ENCODE results near the gene SORBS2. TPM values are rescaled to one million over a fixed set of nuclear protein-coding genes. Genes with fewer than 3 reads are reported as not detected.

SORBS2 gene
- total and polyA plus RNA-seq, 2 donors (not counting 3 experiments of a cell fraction or from before 2014, with no cell fraction given) = 69.8 to 82.5 TPM

DNA sequence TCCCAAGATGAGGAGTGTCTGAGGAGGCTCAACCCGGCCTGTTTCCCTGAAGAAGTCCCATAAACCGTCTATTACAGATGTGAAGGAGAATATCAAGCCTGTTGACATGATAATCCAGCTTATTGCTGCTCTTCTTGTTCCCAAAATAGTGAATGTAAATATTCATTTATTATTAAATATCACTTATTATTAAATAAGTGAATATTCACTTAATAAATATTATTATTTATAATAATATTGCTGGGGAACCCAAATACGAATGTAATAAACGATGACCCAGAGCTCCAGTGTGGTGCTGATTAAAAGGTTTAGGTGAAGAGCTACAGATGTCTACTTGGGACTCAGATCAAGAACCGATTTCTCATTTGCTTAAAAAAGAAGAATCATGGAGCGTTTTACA, 23.8 kb upstream of the SORBS2 start:
- no peaks in the 10 kb centered on the region for H3K79me2 ChIP-seq (ENCODE audit: control insufficient read depth, insufficient read depth, low read length)
- H3K27me3 ChIP-seq (ENCODE audit: control insufficient read depth in 2 of 2, insufficient read depth in 2 of 2, low read length in 2 of 2) = no peaks in the 10 kb centered on the region
- FAIRE-seq (no peak), DNase-seq (ENCODE audit: low read depth, low spot score) (no peak)
- H3K27ac ChIP-seq (ENCODE audit: insufficient read depth, low read depth, low read length) = no peak overlapping the region
- no peaks in the 10 kb centered on the region for H3K9me1 ChIP-seq (replicated peaks; ENCODE audit: control insufficient read depth, extremely low read depth, insufficient read depth, low read length)
- TF ChIP-seq FOS (IDR thresholded peaks at IDR 0.05; ENCODE audit: borderline replicate concordance, insufficient read depth, low read length) (no peak), MYC (IDR thresholded peaks at IDR 0.05; ENCODE audit: low read depth, low read length) (no peak)
- H3K36me3 ChIP-seq (ENCODE audit: control insufficient read depth in 2 of 2, extremely low read depth in 1 of 2, insufficient read depth in 2 of 2, low read length in 2 of 2) = no peaks in the 10 kb centered on the region
- intact Hi-C loops (cut with micrococcal nuclease) (loop anchor here (10.0 kb wide), 1 partner anchor 631 kb away; the partner anchor contains the start of genes CFAP97 and SNX25), dilution Hi-C loops (cut with MboI; ENCODE audit: extremely low pct_ligation_motif_present, low sequenced_read_pairs) (no loop called here)
- ChIA-PET POLR2A (no interaction called here), CTCF (interaction anchor here (1.6 kb wide), 1 partner anchor 186 kb away, joined by 4 read pairs; no protein-coding TSS in a partner anchor)
- H3K4me3 ChIP-seq (replicated peaks in 1 of 3; ENCODE audit: insufficient read depth in 1 of 3, low read depth in 1 of 3, low read length in 3 of 3) = no peak overlapping the region
- H3K4me2 ChIP-seq (ENCODE audit: insufficient read depth, low read length) = no peak overlapping the region
- no TSS peak for BruUV-seq (replicated peaks)
- no peaks in the 10 kb centered on the region for H4K20me1 ChIP-seq (replicated peaks; ENCODE audit: control insufficient read depth, extremely low read depth, insufficient read depth, low read length)
- H3K9me3 ChIP-seq (replicated peaks; ENCODE audit: control insufficient read depth, insufficient read depth, low read length) = no peaks in the 10 kb centered on the region
- no peak overlapping the region for H3K9ac ChIP-seq (replicated peaks; ENCODE audit: extremely low read depth, insufficient read depth, low read length)
- peaks cover 50% of the 10 kb centered on the region for H3K4me1 ChIP-seq (ENCODE audit: control insufficient read depth, extremely low read depth, insufficient read depth, low read length)
- no peak overlapping the region for H2AFZ ChIP-seq (ENCODE audit: low read depth, low read length)

DNA sequence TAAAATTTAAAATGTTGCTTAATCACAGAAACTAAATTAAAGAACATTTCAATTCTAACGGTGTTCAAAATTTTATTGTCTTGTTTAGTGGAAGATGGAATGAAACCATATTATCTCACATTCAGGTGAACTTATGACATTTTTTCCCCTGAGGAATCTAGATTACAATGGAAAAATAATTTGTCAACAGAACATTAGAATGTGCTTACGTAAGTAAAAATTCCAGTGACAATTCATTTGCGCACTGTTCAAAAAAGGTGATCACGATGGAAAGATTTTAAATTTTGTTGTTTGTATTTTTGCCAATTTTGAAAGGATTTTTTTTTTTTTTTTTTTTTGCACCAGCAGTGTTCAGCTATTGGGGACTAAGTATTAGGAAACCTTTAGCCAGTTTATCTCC, 23.3 kb upstream of the SORBS2 start:
- H2AFZ ChIP-seq (ENCODE audit: low read depth, low read length) = no peak overlapping the region
- H3K27me3 ChIP-seq (ENCODE audit: control insufficient read depth in 2 of 2, insufficient read depth in 2 of 2, low read length in 2 of 2) = no peaks in the 10 kb centered on the region
- no peak overlapping the region for H3K9ac ChIP-seq (replicated peaks; ENCODE audit: extremely low read depth, insufficient read depth, low read length)
- H3K9me1 ChIP-seq (replicated peaks; ENCODE audit: control insufficient read depth, extremely low read depth, insufficient read depth, low read length) = no peaks in the 10 kb centered on the region
- H3K27ac ChIP-seq (ENCODE audit: insufficient read depth, low read depth, low read length) = no peak overlapping the region
- CTCF ChIA-PET = interaction anchor here (1.6 kb wide), 1 partner anchor 186 kb away, joined by 4 read pairs; no protein-coding TSS in a partner anchor
- TF ChIP-seq MYC (IDR thresholded peaks at IDR 0.05; ENCODE audit: low read depth, low read length) (no peak), FOS (IDR thresholded peaks at IDR 0.05; ENCODE audit: borderline replicate concordance, insufficient read depth, low read length) (no peak), GATA2 (IDR thresholded peaks at IDR 0.05; ENCODE audit: insufficient read depth, insufficient read length, low read depth, low read length) (no peak), POLR2AphosphoS5 (IDR thresholded peaks at IDR 0.05; ENCODE audit: insufficient read depth, low read depth, low read length) (no peak), POLR2A (IDR thresholded peaks at IDR 0.05; ENCODE audit: low read depth, low read length) (no peak)
- TF ChIP-seq, protein P1, sequence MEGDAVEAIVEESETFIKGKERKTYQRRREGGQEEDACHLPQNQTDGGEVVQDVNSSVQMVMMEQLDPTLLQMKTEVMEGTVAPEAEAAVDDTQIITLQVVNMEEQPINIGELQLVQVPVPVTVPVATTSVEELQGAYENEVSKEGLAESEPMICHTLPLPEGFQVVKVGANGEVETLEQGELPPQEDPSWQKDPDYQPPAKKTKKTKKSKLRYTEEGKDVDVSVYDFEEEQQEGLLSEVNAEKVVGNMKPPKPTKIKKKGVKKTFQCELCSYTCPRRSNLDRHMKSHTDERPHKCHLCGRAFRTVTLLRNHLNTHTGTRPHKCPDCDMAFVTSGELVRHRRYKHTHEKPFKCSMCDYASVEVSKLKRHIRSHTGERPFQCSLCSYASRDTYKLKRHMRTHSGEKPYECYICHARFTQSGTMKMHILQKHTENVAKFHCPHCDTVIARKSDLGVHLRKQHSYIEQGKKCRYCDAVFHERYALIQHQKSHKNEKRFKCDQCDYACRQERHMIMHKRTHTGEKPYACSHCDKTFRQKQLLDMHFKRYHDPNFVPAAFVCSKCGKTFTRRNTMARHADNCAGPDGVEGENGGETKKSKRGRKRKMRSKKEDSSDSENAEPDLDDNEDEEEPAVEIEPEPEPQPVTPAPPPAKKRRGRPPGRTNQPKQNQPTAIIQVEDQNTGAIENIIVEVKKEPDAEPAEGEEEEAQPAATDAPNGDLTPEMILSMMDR (IDR thresholded peaks at IDR 0.05; ENCODE audit: extremely low read depth in 1 of 2, insufficient read depth in 1 of 2, low read depth in 1 of 2, low read length in 2 of 2) = no peak
- TF ChIP-seq, protein P2, sequence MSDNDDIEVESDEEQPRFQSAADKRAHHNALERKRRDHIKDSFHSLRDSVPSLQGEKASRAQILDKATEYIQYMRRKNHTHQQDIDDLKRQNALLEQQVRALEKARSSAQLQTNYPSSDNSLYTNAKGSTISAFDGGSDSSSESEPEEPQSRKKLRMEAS (IDR thresholded peaks at IDR 0.05; ENCODE audit: insufficient read depth, insufficient read length) = no peak
- peaks cover 48% of the 10 kb centered on the region for H3K4me1 ChIP-seq (ENCODE audit: control insufficient read depth, extremely low read depth, insufficient read depth, low read length)
- POLR2A ChIA-PET = no interaction called here
- H3K9me3 ChIP-seq (replicated peaks; ENCODE audit: control insufficient read depth, insufficient read depth, low read length) = no peaks in the 10 kb centered on the region
- H3K4me2 ChIP-seq (ENCODE audit: insufficient read depth, low read length) = no peak overlapping the region
- H3K36me3 ChIP-seq (ENCODE audit: control insufficient read depth in 2 of 2, extremely low read depth in 1 of 2, insufficient read depth in 2 of 2, low read length in 2 of 2) = no peaks in the 10 kb centered on the region
- no peak for DNase-seq (ENCODE audit: low read depth, low spot score)
- intact Hi-C loops (cut with micrococcal nuclease) = loop anchor here (10.0 kb wide), 1 partner anchor 631 kb away; the partner anchor contains the start of genes CFAP97 and SNX25
- dilution Hi-C loops (cut with MboI; ENCODE audit: extremely low pct_ligation_motif_present, low sequenced_read_pairs) = no loop called here
- H4K20me1 ChIP-seq (replicated peaks; ENCODE audit: control insufficient read depth, extremely low read depth, insufficient read depth, low read length) = no peaks in the 10 kb centered on the region
- H3K4me3 ChIP-seq (replicated peaks in 1 of 3; ENCODE audit: insufficient read depth in 1 of 3, low read depth in 1 of 3, low read length in 3 of 3) = no peak overlapping the region
- FAIRE-seq = no peak
- BruUV-seq (replicated peaks) = no TSS peak
- H3K79me2 ChIP-seq (ENCODE audit: control insufficient read depth, insufficient read depth, low read length) = no peaks in the 10 kb centered on the region

All from endothelial cell of umbilical vein (primary cell).